Measurements from ENCODE around the gene CMYA5.

GRCh38 chr5:79774855-79775237 lies 85.2 kb downstream of the CMYA5 start:
- TF ChIP-seq POLR2A (IDR thresholded peaks at IDR 0.05; ENCODE audit: low read depth, low read length) (no peak), POLR2AphosphoS5 (IDR thresholded peaks at IDR 0.05; ENCODE audit: low read depth, low read length) (no peak), TAF1 (IDR thresholded peaks at IDR 0.05; ENCODE audit: borderline replicate concordance, low read depth, low read length) (no peak)
